ENCODE results near the gene TEDC1.
A peak's percentile ranks its signal among the peaks of the same experiment; 100 is the strongest.

TEDC1 gene

GRCh38 chr14:105473677-105474482 is 17.2 kb upstream of the TEDC1 start:
- no peak for DNase-seq (ENCODE audit: low spot score)

DNA sequence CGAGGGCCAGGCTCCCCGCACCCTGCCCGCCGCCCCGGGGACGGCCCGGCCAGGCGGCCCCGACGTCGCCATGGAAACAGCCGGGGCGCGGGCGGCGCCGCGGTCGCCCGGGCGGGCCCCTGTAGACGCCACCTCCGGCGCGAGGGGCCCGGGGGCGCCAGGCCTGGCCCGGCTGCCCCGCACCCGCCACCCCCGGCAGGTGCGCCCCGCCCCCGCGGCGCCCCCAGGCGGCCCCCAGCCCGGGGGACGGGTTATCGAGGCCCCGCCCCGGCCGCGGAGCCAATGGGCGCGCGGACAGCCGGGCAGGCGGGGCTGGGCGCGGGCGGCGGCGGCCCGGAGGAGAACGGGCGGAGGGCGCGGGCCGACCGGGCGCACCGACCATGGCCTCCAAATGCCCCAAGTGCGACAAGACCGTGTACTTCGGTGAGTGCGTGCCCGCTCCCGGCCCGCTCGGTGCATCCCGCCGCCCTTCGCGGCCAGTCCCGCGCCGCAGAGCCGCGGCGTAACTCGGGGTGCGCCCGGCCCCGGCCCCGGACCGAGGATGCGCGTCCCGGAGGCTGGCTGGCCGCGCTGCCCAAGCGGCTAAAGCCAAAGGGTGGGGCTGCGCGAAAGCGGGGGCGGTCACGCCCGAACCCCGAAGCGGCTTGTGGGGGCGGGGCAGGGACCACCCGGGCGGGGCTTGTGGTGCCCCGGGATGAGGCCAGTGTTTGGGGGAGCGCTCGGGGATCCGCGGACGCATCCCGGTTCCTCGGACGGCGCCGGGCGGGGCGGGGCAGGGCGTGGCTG is 16.4 kb upstream of the TEDC1 start, which contains the start of gene CRIP2:
TSS of gene CRIP2 (plus strand) at position 339 of the 786 bp plus-strand sequence. CDS start at position 381, 42 bp downstream.
- DNase-seq (ENCODE audit: low spot score) = no peak

- DNase-seq (ENCODE audit: low spot score) = no peak
Observed at GRCh38 chr14:105475269-105476096, 15.6 kb upstream of the TEDC1 start.

- DNase-seq (ENCODE audit: low spot score) = peak; percentile 81
Observed at GRCh38 chr14:105476097-105476830, 14.8 kb upstream of the TEDC1 start.

DNA sequence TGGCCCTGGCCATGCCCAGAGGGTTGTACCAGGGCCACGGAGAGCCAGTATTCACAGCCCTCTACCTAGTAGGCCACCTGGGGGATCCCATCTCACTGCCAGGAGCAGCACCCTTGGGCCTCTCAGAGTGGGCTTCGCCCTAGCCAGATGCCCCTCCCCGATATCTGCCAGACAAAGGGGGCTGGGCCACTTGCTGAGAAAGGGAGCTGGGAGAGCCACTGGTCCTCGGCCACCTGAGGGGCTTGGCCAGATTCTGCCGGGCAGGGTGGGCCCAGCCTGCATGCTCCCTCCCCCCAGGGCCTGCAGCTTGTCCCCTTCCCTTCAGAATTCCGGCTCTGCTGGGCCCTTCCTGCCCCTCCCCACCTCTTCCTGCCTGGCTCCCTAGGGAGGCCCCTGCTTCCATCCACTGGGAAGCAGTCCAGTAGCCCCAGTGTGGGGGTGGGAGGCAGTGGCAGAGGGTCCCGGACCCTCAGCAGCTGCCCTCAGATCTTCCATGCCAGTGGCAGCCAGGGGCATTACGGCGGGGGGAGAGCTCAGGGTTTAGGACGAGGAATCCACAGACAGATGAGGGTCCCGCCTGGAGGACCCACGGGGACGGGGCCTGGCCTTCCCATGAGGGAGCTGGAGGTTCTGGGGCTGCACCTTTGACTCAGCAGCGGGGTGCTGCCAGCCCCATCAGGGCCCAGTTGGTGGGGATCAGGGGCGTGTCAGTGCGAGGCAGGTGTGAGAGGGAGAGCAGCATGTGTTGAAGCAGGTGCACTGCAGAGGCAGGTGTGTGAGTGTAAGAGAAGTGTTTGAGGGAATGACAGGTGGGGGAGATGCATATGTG is 14.0 kb upstream of the TEDC1 start:
- no peak for DNase-seq (ENCODE audit: low spot score)

DNA sequence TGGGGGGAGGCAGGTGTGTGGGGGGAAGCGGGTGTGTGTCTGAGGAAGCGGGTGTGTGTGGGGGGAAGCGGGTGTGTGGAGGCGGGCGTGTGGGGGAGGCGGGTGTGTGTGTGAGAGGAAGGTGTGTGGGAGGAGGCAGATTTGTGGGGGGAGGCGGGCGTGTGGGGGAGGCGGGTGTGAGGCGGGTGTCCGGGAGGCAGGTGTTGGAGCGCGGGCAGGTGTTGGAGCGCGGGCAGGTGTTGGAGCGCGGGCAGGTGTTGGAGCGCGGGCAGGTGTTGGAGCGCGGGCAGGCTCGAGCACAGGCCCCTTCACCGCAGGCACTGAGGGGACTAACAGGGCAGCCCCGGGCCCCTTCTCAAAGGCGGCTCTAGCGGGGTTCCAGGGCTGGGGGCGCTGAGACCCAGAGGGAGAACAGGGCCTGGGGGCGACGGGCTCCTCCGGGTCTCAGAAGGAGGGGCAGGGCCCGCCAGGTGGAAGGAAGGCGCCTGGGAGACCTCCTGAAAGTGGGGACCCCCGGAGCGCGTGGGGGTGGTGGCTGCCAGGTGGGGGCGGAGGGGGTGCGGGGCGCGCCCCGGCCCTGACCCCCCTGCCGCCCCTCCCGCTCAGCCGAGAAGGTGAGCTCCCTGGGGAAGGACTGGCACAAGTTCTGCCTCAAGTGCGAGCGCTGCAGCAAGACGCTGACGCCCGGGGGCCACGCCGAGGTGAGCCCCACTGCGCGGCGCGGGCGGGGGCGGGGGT is 13.2 kb upstream of the TEDC1 start:
- no peak for DNase-seq (ENCODE audit: low spot score)

GRCh38 chr14:105478398-105479251 is 12.4 kb upstream of the TEDC1 start:
- DNase-seq (ENCODE audit: low spot score) = no peak

- no peak for DNase-seq (ENCODE audit: low spot score)
Observed at GRCh38 chr14:105479431-105480158, 11.5 kb upstream of the TEDC1 start.

GRCh38 chr14:105480199-105480746 is 10.8 kb upstream of the TEDC1 start:
- DNase-seq (ENCODE audit: low spot score) = no peak

DNA sequence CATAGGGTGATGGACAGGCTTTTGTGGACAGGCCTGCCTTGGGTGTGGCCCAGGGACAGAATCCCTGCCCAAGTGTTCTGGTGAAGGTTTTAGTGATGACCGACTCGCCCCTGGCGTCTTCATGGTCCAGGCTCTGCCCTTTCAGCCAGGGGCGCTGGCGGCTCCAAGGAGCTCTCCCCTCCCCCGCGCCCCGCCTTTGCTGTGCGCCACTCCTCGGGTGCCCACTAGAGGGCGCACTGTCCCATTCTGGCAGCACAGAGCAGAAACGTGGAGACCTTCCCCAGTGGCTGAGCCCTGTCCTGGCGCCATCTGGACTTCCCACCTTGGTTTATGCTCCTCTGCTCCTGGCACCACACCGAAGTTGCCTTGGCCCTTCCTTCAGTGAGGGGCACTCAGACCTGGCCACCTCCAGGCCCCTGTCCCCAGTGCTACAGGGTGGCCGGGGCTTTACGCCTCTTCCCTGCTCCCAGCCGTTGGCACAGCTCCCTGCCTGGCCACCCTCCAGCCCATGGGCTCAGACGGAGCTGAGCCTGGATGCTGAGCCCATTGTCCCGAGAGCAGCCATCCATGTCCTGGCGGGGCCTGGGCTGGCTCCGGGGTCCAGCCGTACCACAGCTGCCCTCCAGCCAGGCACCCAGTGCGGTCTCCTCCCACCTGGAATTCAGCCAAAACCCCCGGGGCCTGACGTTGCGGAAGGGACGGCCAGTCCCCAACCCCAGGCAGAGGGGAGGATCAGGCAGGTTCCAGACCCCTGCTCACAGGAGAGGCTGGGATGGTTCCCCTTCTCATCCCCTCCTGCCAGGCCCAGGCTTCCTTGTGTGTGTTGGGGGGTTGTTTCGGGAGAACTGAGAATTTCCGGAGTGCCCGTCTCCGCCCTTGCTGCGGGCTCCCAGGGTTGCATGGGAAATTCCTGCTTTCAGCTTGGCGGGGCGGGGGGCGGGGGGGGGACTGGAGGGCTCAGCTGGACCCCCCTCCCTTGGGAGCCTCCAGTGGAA is 9.9 kb upstream of the TEDC1 start:
- DNase-seq (ENCODE audit: low spot score) = peak; percentile 89

GRCh38 chr14:105481886-105482457 is 9.1 kb upstream of the TEDC1 start:
- peak; percentile 89 for DNase-seq (ENCODE audit: low spot score)

DNA sequence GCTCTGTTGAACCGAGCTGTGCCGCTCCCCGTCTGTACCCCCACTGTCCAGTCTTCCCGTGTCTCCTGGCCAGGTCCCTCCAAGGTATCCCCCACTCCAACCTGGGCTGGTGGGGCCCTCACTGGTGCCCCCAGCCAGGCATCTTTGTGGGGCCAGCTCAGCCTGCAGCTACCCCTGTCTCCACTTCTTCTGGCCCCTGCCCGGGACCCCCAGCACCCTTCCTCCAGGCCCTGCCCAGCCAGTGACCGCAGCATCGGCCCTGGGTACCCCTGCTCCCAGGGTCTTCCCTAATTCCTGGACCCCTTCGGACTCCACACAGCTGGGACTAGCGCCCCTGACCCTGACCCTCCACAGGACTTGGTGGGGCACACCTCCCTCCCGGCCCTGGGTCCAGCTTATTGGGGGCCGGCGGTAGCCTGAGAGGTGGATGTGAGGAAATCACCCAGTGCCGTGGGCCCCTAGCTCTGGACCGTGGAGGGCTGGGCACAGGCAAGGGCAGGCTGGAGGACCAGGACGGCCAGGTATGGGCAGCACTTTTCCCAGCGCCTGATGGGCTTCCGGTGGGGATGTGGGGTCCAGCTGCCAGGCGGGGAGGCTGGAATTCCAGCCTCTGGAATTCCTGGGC is 8.4 kb upstream of the TEDC1 start:
- no peak for DNase-seq (ENCODE audit: low spot score)

DNA sequence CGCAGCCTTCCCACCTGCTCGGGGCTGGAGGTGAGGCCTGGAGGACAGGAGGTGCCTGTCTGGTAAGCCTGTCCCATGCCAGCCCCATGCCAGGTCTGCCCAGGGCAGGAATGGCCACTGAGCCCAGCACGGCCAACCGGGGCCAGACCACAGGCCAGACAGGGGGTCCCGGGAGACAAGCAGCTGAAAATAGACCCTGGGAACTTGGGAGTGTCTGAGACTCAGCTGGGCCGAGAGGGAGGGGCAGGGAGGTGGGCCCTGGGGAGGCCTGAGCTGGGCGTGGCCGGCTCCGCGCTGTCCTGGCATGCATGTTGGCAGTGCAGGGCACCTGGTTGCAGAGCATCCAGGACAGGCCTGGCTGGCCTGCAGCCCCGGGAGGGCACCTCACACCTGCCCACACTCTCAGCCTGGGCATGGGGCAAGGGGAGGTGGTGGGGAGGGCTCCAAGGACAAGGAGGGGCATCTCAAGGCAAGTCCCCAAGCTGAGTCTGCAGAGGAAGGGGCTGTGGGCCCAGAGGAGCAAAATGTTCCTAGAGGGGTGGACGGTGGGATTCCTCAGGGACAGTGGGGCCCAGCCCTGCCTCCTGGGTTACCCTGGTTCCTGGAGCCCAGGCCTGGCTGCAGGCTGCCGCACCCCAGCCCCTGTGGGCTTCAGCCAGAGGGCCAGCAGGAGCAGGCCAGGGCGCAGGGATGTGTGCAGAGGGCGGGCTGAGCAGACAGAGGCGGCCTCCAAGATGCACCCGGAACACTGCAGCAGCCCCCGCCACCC is 7.6 kb upstream of the TEDC1 start:
- no peak for DNase-seq (ENCODE audit: low spot score)

DNA sequence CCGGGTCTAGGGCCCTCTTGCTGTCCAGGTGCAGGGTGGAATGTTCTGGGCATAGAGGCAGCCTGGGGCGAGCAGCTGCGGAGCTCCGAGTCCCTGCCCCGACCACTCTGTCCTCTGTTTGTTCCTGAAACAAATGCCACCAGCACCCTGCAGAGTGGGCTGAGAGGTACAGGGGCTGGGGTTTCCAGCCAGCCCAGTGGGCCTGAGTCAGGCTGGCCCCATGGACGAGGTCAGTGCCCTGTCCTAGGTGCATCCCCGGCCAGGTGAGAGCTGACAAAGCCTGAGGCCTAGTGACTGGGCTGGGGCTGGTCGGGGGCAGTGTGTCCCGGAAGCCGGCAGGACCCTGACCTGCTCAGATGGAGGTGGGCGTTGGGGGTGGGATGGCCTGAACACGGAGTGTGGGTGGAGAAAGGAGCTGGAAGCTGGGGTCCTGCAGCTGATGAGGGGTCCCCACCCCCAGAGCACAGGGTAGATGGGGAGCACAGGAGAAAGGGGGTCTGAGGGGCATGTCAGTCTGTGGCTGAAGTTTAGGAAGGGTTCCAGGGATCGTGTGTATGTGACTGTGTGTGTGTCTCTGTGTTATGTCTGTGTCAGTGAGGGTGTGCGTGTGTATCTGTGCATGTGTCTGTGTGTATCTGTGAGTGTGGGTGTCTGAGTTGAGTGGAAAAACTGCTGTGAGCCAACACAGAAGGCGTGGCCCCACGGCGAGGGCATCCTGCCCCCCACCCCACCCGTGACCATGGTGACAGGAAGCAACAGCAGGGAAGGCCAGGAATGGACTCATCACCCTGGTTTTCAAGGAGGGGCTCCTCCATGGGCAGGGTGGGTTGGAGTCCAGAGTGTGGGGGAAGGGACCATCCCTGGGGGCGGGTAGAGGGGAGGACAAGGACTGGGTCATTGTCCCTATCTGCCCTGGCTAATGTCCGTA is 6.7 kb upstream of the TEDC1 start:
- DNase-seq (ENCODE audit: low spot score) = no peak
